Right cardiac atrium (tissue), 5 donors: Measurements from ENCODE around the gene KLF1. TPM values are rescaled to one million over a fixed set of nuclear protein-coding genes. Genes with fewer than 3 reads are reported as not detected.
"Not testable (repeated sequence)": the region's sequence is repeated elsewhere in the genome, so short reads cannot be mapped to it uniquely, and the experiment has no call there.

ENCODE experiments used
- ATAC-seq, 2 donors: fragments of 200-7000 bp; cut with Tn5 transposase; one replicate each; pipeline versions ENCODE4 v1.8.0 to v1.9.1; 2020; ENCODE audit warnings: moderate library complexity in 2 of 2, mild to moderate bottlenecking in 1 of 2
- DNase-seq, 3 donors: peaks; one replicate each; pipeline ENCODE4 v3.0.0-alpha.2; 2020
- H3K27ac ChIP-seq: one replicate; pipeline ENCODE4 v1.5.1; 2013; ENCODE audit warnings: mild to moderate bottlenecking, low read length, control low read depth, moderate library complexity
- H3K27me3 ChIP-seq: one replicate; pipeline ENCODE4 v1.6.1; 2013; ENCODE audit not compliant: control insufficient read depth, insufficient read depth
- H3K4me1 ChIP-seq: one replicate; pipeline ENCODE4 v1.6.1; 2013; ENCODE audit warnings: low read length; ENCODE audit not compliant: control insufficient read depth, insufficient read depth
- H3K4me3 ChIP-seq: one replicate; pipeline ENCODE4 v1.5.1; 2013; ENCODE audit warnings: low read length, control low read depth
- H3K9me3 ChIP-seq: one replicate; pipeline ENCODE4 v1.6.1; 2013; ENCODE audit warnings: low read length; ENCODE audit not compliant: control insufficient read depth
- WGBS: extraction: QIAGEN DNeasy Blood & Tissue Kit; methylation state at CpG from one replicate; pipeline ENCODE4 v1.1.7; 2013; 5-methylcytosine and 5-hydroxymethylcytosine counted together
- intact Hi-C, 4 donors: fragments of 100-400 bp; cut with DNase I; formaldehyde crosslinking; loops; one replicate each; pipeline versions ENCODE4 v1.11.0 to v1.14.0; 2022 to 2023
- polyA plus RNA-seq: library from polyadenylated mRNA; stranded (reverse); fragments of 200-250 nt; gene quantifications from one replicate; pipeline ENCODE4 v1.2.3, GENCODE V29; 2013
- total RNA-seq, 4 donors: library from RNA; stranded (reverse); fragmentation: NEBNext Ultra II Directional; extraction: Animal tissue kit (Norgen Biotek cat#: 25700); gene quantifications; one replicate each; pipeline ENCODE4 v1.2.1, GENCODE V29; 2021
- donor health status: healthy with polysubstance abuse.
- donor health status: DM: no; HTN: yes; CAD: no.
- donor health status: DM: no; HTN: no; CAD: no.
- donor health status: DM: no; HTN: yes; CAD: no; lungs with severe emphysema.
- donor health status: DM: yes; HTN: yes; CAD: no.

KLF1 gene
- total and polyA plus RNA-seq, 5 donors = not detected

GRCh38 chr19:12865746-12866415, 21.1 kb downstream of the KLF1 start:
- Histone ChIP-seq H3K9me3 (no peaks in the 10 kb centered on the region), H3K27ac (no peak overlapping the region), H3K4me3 (no peak overlapping the region), H3K27me3 (no peaks in the 10 kb centered on the region), H3K4me1 (no peaks in the 10 kb centered on the region)
- no peak for DNase-seq
- ATAC-seq = no peak
- intact Hi-C loops = no loop called here
- 84% methylated on average over 19 of the region's 19 CpGs for WGBS

- no peaks in the 10 kb centered on the region for H3K27me3 ChIP-seq
- WGBS = 86% methylated on average over 34 of the region's 34 CpGs
- H3K4me3 ChIP-seq = no peak overlapping the region
- DNase-seq (no peak), ATAC-seq (no peak)
- H3K27ac ChIP-seq = no peak overlapping the region
- no peaks in the 10 kb centered on the region for H3K9me3 ChIP-seq
- intact Hi-C loops = no loop called here
- no peaks in the 10 kb centered on the region for H3K4me1 ChIP-seq
These were observed 22.0 kb downstream of the KLF1 start for GRCh38 chr19:12864721-12865715.

- no peak for ATAC-seq
- H3K4me3 ChIP-seq = no peak overlapping the region
These were observed 22.9 kb downstream of the KLF1 start for GRCh38 chr19:12864143-12864542.

GRCh38 chr19:12859546-12859945, 27.5 kb downstream of the KLF1 start:
- ATAC-seq = no peak
- WGBS = 65% methylated on average over 7 of the region's 7 CpGs
- H3K4me1 ChIP-seq = no peaks in the 10 kb centered on the region
- no peak overlapping the region for H3K27ac ChIP-seq
- no peak overlapping the region for H3K4me3 ChIP-seq
- no peaks in the 10 kb centered on the region for H3K27me3 ChIP-seq
- DNase-seq = no peak
- H3K9me3 ChIP-seq = no peaks in the 10 kb centered on the region
- intact Hi-C loops = no loop called here

More at GRCh38 chr19:12864143-12864542, 22.9 kb downstream of the KLF1 start:
- Histone ChIP-seq H3K27ac (no peak overlapping the region), H3K9me3 (no peaks in the 10 kb centered on the region), H3K27me3 (no peaks in the 10 kb centered on the region), H3K4me1 (no peaks in the 10 kb centered on the region)
- 90% methylated on average over 4 of the region's 4 CpGs for WGBS
- DNase-seq = no peak
- intact Hi-C loops = no loop called here

- H3K4me3 ChIP-seq = no peak overlapping the region
- H3K27ac ChIP-seq = no peak overlapping the region
- no peak for ATAC-seq
- DNase-seq = no peak
- 95% methylated on average over 35 of the region's 35 CpGs for WGBS
- no peaks in the 10 kb centered on the region for H3K4me1 ChIP-seq
- intact Hi-C loops = no loop called here
- H3K9me3 ChIP-seq = no peaks in the 10 kb centered on the region
- no peaks in the 10 kb centered on the region for H3K27me3 ChIP-seq
These were observed 28.7 kb downstream of the KLF1 start for GRCh38 chr19:12858041-12858928.

GRCh38 chr19:12856653-12857052, 30.3 kb downstream of the KLF1 start:
- ATAC-seq (no peak), DNase-seq (no peak)
- H3K4me1 ChIP-seq = no peaks in the 10 kb centered on the region
- WGBS = 68% methylated on average over 1 of the region's 1 CpG
- intact Hi-C loops = no loop called here
- H3K4me3 ChIP-seq = no peak overlapping the region
- no peaks in the 10 kb centered on the region for H3K9me3 ChIP-seq
- H3K27me3 ChIP-seq = no peaks in the 10 kb centered on the region
- no peak overlapping the region for H3K27ac ChIP-seq

GRCh38 chr19:12847159-12848139, 39.6 kb downstream of the KLF1 start:
- intact Hi-C loops = loop anchor here (2.0 to 10.0 kb wide), 4 partner anchors 80 to 173 kb away; no protein-coding TSS in a partner anchor
- H3K9me3 ChIP-seq = no peaks in the 10 kb centered on the region
- peak; percentile 97 for ATAC-seq
- no peaks in the 10 kb centered on the region for H3K27me3 ChIP-seq
- peak; percentile 82 to 95 (median 95) for DNase-seq
- 13% methylated on average over 69 of the region's 69 CpGs for WGBS
- H3K27ac ChIP-seq = no peak overlapping the region
- H3K4me3 ChIP-seq = no peak overlapping the region
- H3K4me1 ChIP-seq = no peaks in the 10 kb centered on the region

- not testable (repeated sequence) for H3K27ac ChIP-seq, H3K27me3 ChIP-seq, H3K4me1 ChIP-seq, H3K9me3 ChIP-seq, DNase-seq, H3K4me3 ChIP-seq, ATAC-seq
- intact Hi-C loops = loop anchor here (2.0 to 10.0 kb wide), 4 partner anchors 79 to 172 kb away; no protein-coding TSS in a partner anchor
- 83% methylated on average over 7 of the region's 7 CpGs for WGBS
These were observed 40.4 kb downstream of the KLF1 start for GRCh38 chr19:12846613-12847012.

- Histone ChIP-seq H3K27me3 (no peaks in the 10 kb centered on the region), H3K4me1 (no peaks in the 10 kb centered on the region), H3K9me3 (no peaks in the 10 kb centered on the region), H3K4me3 (no peak overlapping the region), H3K27ac (no peak overlapping the region)
- no peak for ATAC-seq
- WGBS = 84% methylated on average over 3 of the region's 3 CpGs
- intact Hi-C loops = loop anchor here in 1 of 4 donors (10.0 kb wide), 1 partner anchor 169 kb away; no protein-coding TSS in a partner anchor
- DNase-seq = no peak
These were observed 42.8 kb downstream of the KLF1 start for GRCh38 chr19:12843999-12844732.
